MM.1S (cell line): ENCODE measurements around the gene CEP170B.

Source experiments
- CTCF ChIP-seq: fragments of 300-600 bp; sonication (generic); IDR thresholded peaks from 2 replicates; pipeline ENCODE4 v1.5.1; 2016; ENCODE audit warnings: antibody characterized with exemption, low read length, mixed read lengths
- EZH2phosphoT487 ChIP-seq: fragments of 300-600 bp; sonication (generic); IDR thresholded peaks from 2 replicates; pipeline ENCODE4 v1.6.1; 2018; ENCODE audit warnings: antibody characterized with exemption, low read length

- TF ChIP-seq CTCF = no peak
- no peak for TF ChIP-seq EZH2phosphoT487
These were observed 74.8 kb downstream of the CEP170B start for GRCh38 chr14:104939666-104940410.
